Esophagus muscularis mucosa (tissue), 3 donors: Measurements from ENCODE around the gene TMTC2.

Experiments used
- POLR2A ChIP-seq: fragments of 450-650 bp; IDR thresholded peaks from one replicate; pipeline ENCODE4 v1.6.1; 2017; ENCODE audit warnings: antibody characterized with exemption, moderate library complexity, mild to moderate bottlenecking, low read depth
- TF ChIP-seq, protein P1 (sequence below), 3 experiments: fragments of 200-600 bp in 2 of 3; fragments of 450-650 bp in 1 of 3; sonication (generic) in 2 of 3; IDR thresholded peaks; one replicate each; pipeline ENCODE4 v1.5.1; 2017 to 2019; ENCODE audit warnings: antibody characterized with exemption in 3 of 3, mild to moderate bottlenecking in 2 of 3, moderate library complexity in 1 of 3

DNA sequence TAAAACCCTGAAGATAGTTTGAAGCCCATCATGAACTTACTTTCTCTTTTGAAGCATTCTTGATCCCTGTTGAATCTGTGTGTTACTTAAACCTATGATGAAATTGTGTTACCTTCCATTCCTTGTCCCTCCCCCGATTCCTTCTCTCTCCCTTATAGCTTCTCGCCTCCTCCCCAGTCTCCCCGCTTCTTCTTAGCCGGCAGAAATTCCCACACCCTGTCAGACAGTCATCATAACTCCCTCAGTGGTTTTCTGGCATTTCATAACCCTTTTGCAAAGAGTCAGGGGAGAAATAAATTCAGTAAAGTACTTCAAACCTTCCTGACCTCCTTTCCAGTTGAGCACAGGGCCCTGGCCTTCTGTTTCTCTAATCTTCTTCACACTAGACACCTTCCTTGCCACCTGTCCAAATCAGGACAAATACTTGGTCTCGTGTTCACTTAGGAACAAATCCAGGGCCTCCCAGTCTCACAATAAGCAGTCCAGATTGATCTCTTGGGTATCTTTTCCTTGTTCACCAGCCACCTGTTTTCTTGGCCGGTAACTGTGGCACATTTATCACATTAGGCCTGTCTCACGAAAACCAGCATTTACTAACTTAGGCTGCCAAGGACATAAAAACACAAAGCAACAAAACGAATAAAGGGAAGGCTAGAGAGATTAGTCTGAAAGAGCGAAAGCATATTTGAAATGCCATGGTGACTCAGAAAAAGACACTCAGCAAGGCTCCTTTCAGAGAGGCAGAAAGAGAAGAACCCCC lies 355.9 kb downstream of the TMTC2 start:
- TF ChIP-seq, protein P1, sequence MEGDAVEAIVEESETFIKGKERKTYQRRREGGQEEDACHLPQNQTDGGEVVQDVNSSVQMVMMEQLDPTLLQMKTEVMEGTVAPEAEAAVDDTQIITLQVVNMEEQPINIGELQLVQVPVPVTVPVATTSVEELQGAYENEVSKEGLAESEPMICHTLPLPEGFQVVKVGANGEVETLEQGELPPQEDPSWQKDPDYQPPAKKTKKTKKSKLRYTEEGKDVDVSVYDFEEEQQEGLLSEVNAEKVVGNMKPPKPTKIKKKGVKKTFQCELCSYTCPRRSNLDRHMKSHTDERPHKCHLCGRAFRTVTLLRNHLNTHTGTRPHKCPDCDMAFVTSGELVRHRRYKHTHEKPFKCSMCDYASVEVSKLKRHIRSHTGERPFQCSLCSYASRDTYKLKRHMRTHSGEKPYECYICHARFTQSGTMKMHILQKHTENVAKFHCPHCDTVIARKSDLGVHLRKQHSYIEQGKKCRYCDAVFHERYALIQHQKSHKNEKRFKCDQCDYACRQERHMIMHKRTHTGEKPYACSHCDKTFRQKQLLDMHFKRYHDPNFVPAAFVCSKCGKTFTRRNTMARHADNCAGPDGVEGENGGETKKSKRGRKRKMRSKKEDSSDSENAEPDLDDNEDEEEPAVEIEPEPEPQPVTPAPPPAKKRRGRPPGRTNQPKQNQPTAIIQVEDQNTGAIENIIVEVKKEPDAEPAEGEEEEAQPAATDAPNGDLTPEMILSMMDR (IDR thresholded peaks at IDR 0.05): no peak
- TF ChIP-seq POLR2A: no peak
